ENCODE measurements around the gene KIF1B.
"Not testable (repeated sequence)": the region's sequence is repeated elsewhere in the genome, so short reads cannot be mapped to it uniquely, and the experiment has no call there.

KIF1B gene

DNA sequence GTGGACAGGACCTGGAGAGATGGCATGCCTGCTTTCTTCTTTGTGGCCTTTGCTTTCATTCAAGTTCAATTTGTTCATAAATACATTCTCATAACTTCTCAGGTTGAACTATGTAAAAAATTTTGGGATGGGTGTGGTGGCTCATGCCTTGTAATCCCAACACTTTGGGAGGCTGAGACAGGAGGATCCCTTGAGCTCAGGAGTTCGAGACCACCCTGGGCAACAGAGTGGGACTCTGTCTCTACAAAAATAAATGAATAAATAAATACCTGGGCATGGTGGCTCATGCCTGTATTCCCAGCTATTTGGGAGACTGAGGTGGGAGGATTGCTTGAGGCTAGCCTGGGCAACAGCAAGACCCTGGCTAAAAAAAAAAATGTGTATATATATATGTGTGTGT, 2.1 kb downstream of the KIF1B start:
- Histone ChIP-seq H3K27me3 (no peaks in the 10 kb centered on the region), H3K9me3 (no peaks in the 10 kb centered on the region), H3K4me3 (peak overlapping the region in 1 of 2 donors; percentile 96), H3K4me1 (peaks cover 0 to 56% (median 31%) of the 10 kb centered on the region in 4 donors), H3K27ac (peak overlapping the region; percentile 99 to 100), H3K36me3 (no peaks in the 10 kb centered on the region)
- TF ChIP-seq, protein P1, sequence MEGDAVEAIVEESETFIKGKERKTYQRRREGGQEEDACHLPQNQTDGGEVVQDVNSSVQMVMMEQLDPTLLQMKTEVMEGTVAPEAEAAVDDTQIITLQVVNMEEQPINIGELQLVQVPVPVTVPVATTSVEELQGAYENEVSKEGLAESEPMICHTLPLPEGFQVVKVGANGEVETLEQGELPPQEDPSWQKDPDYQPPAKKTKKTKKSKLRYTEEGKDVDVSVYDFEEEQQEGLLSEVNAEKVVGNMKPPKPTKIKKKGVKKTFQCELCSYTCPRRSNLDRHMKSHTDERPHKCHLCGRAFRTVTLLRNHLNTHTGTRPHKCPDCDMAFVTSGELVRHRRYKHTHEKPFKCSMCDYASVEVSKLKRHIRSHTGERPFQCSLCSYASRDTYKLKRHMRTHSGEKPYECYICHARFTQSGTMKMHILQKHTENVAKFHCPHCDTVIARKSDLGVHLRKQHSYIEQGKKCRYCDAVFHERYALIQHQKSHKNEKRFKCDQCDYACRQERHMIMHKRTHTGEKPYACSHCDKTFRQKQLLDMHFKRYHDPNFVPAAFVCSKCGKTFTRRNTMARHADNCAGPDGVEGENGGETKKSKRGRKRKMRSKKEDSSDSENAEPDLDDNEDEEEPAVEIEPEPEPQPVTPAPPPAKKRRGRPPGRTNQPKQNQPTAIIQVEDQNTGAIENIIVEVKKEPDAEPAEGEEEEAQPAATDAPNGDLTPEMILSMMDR (IDR thresholded peaks at IDR 0.05) = no peak
- no peak for DNase-seq
- intact Hi-C loops (cut with DNase I; ENCODE audit: low total_unique reads) = loop anchor here (10.0 kb wide), 1 partner anchor 72 kb away; no protein-coding TSS in a partner anchor

DNA sequence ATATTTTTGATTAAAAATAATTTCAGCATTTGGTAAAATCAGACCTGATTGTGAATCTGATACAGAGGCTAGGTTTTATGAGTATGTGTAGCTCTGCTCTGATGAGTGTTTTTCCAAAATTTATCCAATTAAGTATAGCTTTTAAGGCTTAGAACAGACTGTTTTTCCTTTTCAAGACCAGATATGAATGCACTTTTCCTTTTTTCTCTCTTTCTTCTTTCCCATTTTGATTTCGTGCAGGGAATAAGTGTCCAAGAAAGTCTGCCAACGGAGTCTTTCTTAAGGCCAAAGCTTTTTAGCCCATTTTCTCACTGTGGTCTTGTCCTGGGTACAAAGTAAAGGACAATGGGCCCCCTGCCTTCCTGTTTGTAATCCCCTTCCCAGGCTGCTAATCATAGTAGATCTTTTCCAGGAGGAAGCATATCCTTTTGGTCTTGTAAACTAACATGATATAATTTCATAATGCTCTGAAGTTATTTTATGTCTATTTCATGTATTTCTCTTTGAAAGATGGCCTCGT, 2.9 kb downstream of the KIF1B start:
- H3K27me3 ChIP-seq = no peaks in the 10 kb centered on the region
- no peak for DNase-seq
- no peaks in the 10 kb centered on the region for H3K36me3 ChIP-seq
- H3K9me3 ChIP-seq = no peaks in the 10 kb centered on the region
- H3K27ac ChIP-seq = peak overlapping the region; percentile 24 to 99
- intact Hi-C loops (cut with DNase I; ENCODE audit: low total_unique reads) = loop anchor here (10.0 kb wide), 1 partner anchor 72 kb away; no protein-coding TSS in a partner anchor
- H3K4me1 ChIP-seq = peaks cover 0 to 63% (median 38%) of the 10 kb centered on the region in 4 donors
- no peak overlapping the region for H3K4me3 ChIP-seq
- TF ChIP-seq, protein P1 (IDR thresholded peaks at IDR 0.05) = no peak

DNA sequence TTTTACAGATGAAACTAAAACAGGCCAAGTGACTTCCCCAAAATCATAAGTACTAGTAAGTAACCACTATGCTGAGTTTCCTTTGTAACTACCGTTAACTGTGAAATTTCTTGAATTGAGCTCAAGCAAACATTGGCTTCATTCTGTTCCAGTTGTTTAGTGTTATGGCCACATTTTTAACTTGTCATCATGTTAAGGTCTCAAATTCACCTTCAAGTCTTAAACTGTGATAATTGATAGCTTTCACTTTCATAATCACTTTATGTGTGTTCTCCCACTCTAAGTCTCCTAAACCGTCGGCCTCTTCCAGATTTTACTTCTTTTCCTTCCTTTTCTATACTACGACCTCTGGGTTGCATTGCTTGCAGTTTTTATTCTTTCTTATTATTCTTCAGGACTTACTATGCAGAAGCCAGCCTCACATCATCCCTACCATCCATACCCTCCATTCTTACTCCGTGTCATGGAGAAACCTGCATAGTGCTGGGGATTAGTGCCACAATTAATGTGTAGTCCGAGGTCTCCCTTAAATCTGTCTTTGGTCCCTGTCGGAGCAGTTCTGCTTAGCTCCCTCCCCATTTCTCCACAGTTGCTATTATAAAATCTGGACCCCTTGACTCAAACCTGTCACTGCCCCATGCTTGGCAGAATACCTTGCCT, 5.8 kb downstream of the KIF1B start:
- peaks cover 0 to 86% (median 44%) of the 10 kb centered on the region in 4 donors for H3K4me1 ChIP-seq
- peak overlapping the region in 1 of 2 donors; percentile 34 for H3K27ac ChIP-seq

DNA sequence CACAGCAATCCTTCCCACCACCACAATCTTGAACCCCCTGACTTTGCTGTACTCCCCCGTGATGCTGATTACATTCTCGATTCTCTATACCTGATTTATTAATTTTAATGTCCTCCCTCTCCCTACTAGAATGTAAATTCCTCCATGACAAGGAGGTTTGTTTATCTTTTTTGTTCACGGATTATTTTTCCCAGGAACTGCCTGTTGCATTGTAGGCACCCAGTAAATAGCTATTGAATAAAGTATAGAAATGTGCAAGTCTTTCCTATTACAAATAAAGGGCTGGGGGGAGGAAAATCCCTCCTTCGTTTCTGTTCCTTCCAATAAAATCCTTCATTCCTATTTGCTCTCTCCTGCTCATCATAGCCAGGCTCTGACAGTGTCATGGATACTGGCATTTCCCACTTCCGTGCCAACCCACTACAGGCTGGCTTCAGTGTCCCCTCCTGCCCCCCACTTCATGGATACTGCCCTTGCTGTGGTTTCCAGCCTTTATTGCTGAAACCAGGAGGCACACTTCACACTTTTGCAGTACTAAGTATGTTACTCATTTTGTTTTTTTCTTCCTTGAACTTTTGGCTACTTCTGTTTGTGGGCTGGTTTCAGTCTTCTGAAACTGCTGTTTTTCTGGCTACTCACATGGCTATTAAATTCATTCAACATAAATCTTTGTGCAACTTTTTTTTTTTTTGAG, 7.5 kb downstream of the KIF1B start:
- DNase-seq = peak in 1 of 2 donors; percentile 9
- no peak overlapping the region for H3K4me3 ChIP-seq
- TF ChIP-seq, protein P1 (IDR thresholded peaks at IDR 0.05) = no peak
- no peaks in the 10 kb centered on the region for H3K9me3 ChIP-seq
- intact Hi-C loops (cut with DNase I; ENCODE audit: low total_unique reads) = loop anchor here (10.0 kb wide), 1 partner anchor 67 kb away; no protein-coding TSS in a partner anchor
- H3K27me3 ChIP-seq = no peaks in the 10 kb centered on the region
- H3K4me1 ChIP-seq = peaks cover 0 to 86% (median 36%) of the 10 kb centered on the region in 4 donors
- no peaks in the 10 kb centered on the region for H3K36me3 ChIP-seq
- peak overlapping the region; percentile 27 to 42 for H3K27ac ChIP-seq

More for the DNA sequence above, 5.8 kb downstream of the KIF1B start:
- Histone ChIP-seq H3K4me3 (no peak overlapping the region), H3K27me3 (no peaks in the 10 kb centered on the region), H3K36me3 (no peaks in the 10 kb centered on the region), H3K9me3 (no peaks in the 10 kb centered on the region)
- DNase-seq = no peak
- TF ChIP-seq, protein P1 (IDR thresholded peaks at IDR 0.05) = no peak
- intact Hi-C loops (cut with DNase I; ENCODE audit: low total_unique reads) = loop anchor here (10.0 kb wide), 1 partner anchor 69 kb away; no protein-coding TSS in a partner anchor

DNA sequence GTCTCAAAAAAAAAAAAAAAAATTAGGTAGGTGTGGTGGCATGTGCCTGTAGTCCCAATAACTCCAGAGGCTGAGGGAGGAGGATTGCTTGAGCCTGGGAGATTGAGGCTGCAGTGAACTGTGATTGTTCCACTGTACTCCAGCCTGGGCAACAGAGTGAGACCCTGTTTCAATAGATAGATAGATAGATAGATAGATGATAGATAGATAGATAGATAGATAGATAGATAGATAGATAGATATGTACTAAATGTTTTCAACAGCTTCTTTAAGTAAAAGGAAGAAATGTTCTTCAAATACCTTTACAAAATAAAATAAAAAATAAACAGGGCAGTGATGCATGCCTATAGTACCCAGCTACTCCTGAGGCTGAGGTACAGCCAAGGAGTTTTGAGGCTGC, 9.8 kb downstream of the KIF1B start:
- Histone ChIP-seq H3K9me3 (no peaks in the 10 kb centered on the region), H3K4me1 (peaks cover 0 to 86% (median 31%) of the 10 kb centered on the region in 4 donors), H3K36me3 (no peaks in the 10 kb centered on the region), H3K4me3 (no peak overlapping the region), H3K27ac (no peak overlapping the region), H3K27me3 (no peaks in the 10 kb centered on the region)
- DNase-seq = no peak
- intact Hi-C loops (cut with DNase I; ENCODE audit: low total_unique reads) = no loop called here
- TF ChIP-seq, protein P1 (IDR thresholded peaks at IDR 0.05) = no peak

DNA sequence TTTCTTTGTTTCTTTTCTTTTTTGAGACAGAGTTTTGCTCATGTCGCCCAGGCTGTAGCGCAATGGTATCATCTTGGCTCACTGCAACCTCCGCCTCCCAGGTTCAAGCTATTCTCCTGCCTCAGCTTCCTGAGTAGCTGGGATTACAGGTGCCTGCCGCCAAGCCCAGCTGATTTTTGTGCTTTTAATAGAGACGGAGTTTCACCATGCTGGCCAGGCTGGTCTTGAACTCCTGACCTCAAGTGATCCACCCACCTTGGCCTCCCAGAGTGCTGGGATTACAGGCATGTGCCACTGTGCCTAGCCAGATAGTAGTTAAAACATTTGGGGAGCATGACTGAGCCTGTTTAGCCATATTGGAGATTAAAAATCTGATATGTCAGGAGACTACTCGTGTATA, 10.3 kb downstream of the KIF1B start:
- H3K9me3 ChIP-seq; H3K27ac ChIP-seq; H3K4me3 ChIP-seq; H3K27me3 ChIP-seq; intact Hi-C loops (cut with DNase I; ENCODE audit: low total_unique reads); H3K36me3 ChIP-seq: not testable (repeated sequence)
- peak in 1 of 2 donors; percentile 16 for DNase-seq
- H3K4me1 ChIP-seq = peaks cover 0 to 86% (median 32%) of the 10 kb centered on the region in 4 donors
